Loucy (cell line): ENCODE results near the gene MYL5.
"Not testable (repeated sequence)": the region's sequence is repeated elsewhere in the genome, so short reads cannot be mapped to it uniquely, and the experiment has no call there.

ENCODE experiments used
- H2AFZ ChIP-seq: fragments of 200-600 bp; sonication (generic); 2 replicates; pipeline ENCODE4 v1.6.0; 2016; ENCODE audit warnings: antibody characterized with exemption, mild to moderate bottlenecking, low read length, moderate library complexity
- H3F3A ChIP-seq: fragments of 200-600 bp; 2 replicates; pipeline ENCODE4 v1.6.0; 2016; ENCODE audit warnings: antibody characterized with exemption, low read depth, mild to moderate bottlenecking
- H3K27me3 ChIP-seq: fragments of 200-600 bp; sonication (generic); 2 replicates; pipeline ENCODE4 v1.6.1; 2014; ENCODE audit warnings: low read length, mild to moderate bottlenecking; ENCODE audit not compliant: insufficient read depth, poor library complexity, severe bottlenecking
- H3K36me3 ChIP-seq: fragments of 200-600 bp; sonication (generic); 2 replicates; pipeline ENCODE4 v1.6.1; 2016; ENCODE audit warnings: low read length; ENCODE audit not compliant: insufficient read depth
- H3K4me1 ChIP-seq: fragments of 200-600 bp; sonication (generic); 2 replicates; pipeline ENCODE4 v1.5.1; 2014; ENCODE audit warnings: low read length, mild to moderate bottlenecking; ENCODE audit not compliant: insufficient read depth, poor library complexity, severe bottlenecking
- H3K4me2 ChIP-seq: fragments of 200-600 bp; sonication (generic); 2 replicates; pipeline ENCODE4 v1.6.0; 2014; ENCODE audit warnings: antibody characterized with exemption, low read length, low read depth, mild to moderate bottlenecking; ENCODE audit not compliant: poor library complexity, severe bottlenecking
- H3K4me3 ChIP-seq: fragments of 200-600 bp; sonication (generic); 2 replicates; pipeline ENCODE4 v1.5.1; 2014; ENCODE audit warnings: low read length, mild to moderate bottlenecking, mixed read lengths; ENCODE audit not compliant: poor library complexity, severe bottlenecking
- H3K79me2 ChIP-seq: fragments of 200-600 bp; sonication (generic); 2 replicates; pipeline ENCODE4 v1.6.1; 2014; ENCODE audit warnings: low read length; ENCODE audit not compliant: insufficient read depth
- H3K9ac ChIP-seq: fragments of 200-600 bp; sonication (generic); 2 replicates; pipeline ENCODE4 v1.6.0; 2014; ENCODE audit warnings: mild to moderate bottlenecking, low read depth, low read length, moderate library complexity; ENCODE audit not compliant: poor library complexity, severe bottlenecking
- H3K9me2 ChIP-seq: fragments of 200-600 bp; sonication (generic); replicated peaks from 2 replicates; pipeline ENCODE4 v1.6.1; 2016; ENCODE audit warnings: low read depth, low read length, mixed read lengths
- H3K9me3 ChIP-seq: fragments of 200-600 bp; sonication (generic); 2 replicates; pipeline ENCODE4 v1.6.1; 2014; ENCODE audit warnings: mild to moderate bottlenecking, antibody characterized with exemption, low read length, low read depth; ENCODE audit not compliant: insufficient read depth
- H4K20me1 ChIP-seq: fragments of 200-600 bp; sonication (generic); 2 replicates; pipeline ENCODE4 v1.6.0; 2014; ENCODE audit warnings: antibody characterized with exemption, low read length, mild to moderate bottlenecking; ENCODE audit not compliant: insufficient read depth, poor library complexity, severe bottlenecking
- EZH2phosphoT487 ChIP-seq: fragments of 200-600 bp; IDR thresholded peaks from 2 replicates; pipeline ENCODE4 v1.6.1; 2018; ENCODE audit warnings: antibody characterized with exemption, mild to moderate bottlenecking, moderate library complexity, borderline replicate concordance
- TF ChIP-seq, protein P1 (sequence below): fragments of 200-600 bp; sonication (generic); conservative IDR thresholded peaks from 2 replicates; pipeline ENCODE4 v1.5.1; 2014; ENCODE audit warnings: mild to moderate bottlenecking, antibody characterized with exemption, low read length

MYL5 gene

DNA sequence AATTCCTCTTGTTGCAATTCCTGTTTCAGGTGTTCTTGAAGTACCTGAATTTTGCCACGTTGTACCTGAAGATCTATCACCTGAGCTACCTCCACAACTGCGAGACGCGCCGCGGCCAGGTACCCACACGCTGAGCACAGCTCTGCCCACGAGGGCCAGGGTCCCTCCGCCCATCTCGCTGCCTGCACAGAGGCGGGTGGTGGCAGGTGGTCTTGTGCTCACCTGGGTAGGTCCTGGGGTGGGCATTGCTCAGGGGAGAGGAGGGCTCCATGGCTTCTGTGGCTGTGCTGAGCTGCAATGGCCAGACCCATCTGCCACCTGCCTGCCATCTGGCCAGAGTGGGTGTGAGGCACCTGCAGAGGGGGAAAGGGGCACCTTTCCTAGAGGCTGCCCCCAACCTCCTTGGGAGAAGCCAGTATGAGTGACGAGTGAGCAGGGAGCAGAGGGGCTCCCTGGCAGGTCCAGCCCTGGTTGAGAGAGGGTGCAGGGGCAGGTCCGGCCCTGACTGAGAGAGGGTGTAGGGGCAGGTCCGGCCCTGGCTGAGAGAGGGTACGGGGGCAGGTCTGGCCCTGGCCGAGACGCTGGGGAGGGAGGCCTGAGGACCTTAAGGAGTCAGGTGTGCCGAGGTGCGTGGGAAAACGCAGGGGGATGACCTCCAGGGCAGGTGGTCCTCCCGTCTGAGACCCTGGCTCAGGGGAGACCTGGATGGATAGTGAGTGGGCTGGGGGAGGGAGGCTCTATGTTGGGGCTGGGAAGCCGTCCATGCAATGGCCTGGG lies 38.3 kb upstream of the MYL5 start:
- no peak overlapping the region for H3K4me3 ChIP-seq
- TF ChIP-seq, protein P1, sequence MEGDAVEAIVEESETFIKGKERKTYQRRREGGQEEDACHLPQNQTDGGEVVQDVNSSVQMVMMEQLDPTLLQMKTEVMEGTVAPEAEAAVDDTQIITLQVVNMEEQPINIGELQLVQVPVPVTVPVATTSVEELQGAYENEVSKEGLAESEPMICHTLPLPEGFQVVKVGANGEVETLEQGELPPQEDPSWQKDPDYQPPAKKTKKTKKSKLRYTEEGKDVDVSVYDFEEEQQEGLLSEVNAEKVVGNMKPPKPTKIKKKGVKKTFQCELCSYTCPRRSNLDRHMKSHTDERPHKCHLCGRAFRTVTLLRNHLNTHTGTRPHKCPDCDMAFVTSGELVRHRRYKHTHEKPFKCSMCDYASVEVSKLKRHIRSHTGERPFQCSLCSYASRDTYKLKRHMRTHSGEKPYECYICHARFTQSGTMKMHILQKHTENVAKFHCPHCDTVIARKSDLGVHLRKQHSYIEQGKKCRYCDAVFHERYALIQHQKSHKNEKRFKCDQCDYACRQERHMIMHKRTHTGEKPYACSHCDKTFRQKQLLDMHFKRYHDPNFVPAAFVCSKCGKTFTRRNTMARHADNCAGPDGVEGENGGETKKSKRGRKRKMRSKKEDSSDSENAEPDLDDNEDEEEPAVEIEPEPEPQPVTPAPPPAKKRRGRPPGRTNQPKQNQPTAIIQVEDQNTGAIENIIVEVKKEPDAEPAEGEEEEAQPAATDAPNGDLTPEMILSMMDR: no peak
- no peak for TF ChIP-seq EZH2phosphoT487
- no peaks in the 10 kb centered on the region for H3K36me3 ChIP-seq
- no peaks in the 10 kb centered on the region for H3K27me3 ChIP-seq
- no peak overlapping the region for H3K9ac ChIP-seq
- H3F3A ChIP-seq: no peaks in the 10 kb centered on the region
- no peaks in the 10 kb centered on the region for H4K20me1 ChIP-seq
- H2AFZ ChIP-seq: no peak overlapping the region
- H3K9me2 ChIP-seq: no peaks in the 10 kb centered on the region
- H3K4me2 ChIP-seq: no peak overlapping the region
- H3K9me3 ChIP-seq: peaks cover 28% of the 10 kb centered on the region; the same call in 1 of the 2 replicates
- H3K4me1 ChIP-seq: no peaks in the 10 kb centered on the region
- H3K79me2 ChIP-seq: no peaks in the 10 kb centered on the region

DNA sequence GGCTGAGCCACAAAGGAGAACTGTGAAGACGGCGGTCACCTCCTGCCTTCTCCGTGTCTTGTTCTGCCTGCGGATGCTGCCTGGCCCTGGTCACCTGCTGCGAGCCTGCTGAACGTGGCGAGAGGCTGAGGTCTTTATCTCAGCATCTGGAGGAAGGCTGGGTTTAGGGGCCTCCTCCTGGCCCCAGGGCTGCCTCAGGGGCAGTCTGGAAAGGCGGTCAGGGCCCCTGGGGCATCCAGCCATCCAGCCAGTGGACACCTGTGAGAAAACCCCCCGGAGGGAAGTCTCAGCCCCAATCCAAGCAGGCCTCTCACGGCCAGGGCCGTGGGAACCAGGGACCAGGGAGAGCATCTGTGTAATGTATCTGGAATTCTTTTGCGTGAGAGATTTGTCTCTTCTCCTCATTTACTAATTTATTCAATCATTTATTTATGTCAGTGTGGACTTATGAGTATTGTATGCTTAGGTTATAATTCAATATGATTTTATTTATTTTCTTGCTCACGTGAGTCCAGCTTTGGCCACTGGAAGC lies 37.6 kb upstream of the MYL5 start:
- Histone ChIP-seq H3K36me3 (no peaks in the 10 kb centered on the region), H3K4me3 (no peak overlapping the region), H3F3A (no peaks in the 10 kb centered on the region), H2AFZ (no peak overlapping the region), H3K4me2 (no peak overlapping the region), H3K9me2 (no peaks in the 10 kb centered on the region), H3K27me3 (no peaks in the 10 kb centered on the region), H3K79me2 (no peaks in the 10 kb centered on the region), H3K4me1 (no peaks in the 10 kb centered on the region), H3K9ac (no peak overlapping the region), H3K9me3 (peaks cover 22% of the 10 kb centered on the region; the same call in 1 of the 2 replicates), H4K20me1 (no peaks in the 10 kb centered on the region)
- TF ChIP-seq, protein P1: no peak
- TF ChIP-seq EZH2phosphoT487: no peak

DNA sequence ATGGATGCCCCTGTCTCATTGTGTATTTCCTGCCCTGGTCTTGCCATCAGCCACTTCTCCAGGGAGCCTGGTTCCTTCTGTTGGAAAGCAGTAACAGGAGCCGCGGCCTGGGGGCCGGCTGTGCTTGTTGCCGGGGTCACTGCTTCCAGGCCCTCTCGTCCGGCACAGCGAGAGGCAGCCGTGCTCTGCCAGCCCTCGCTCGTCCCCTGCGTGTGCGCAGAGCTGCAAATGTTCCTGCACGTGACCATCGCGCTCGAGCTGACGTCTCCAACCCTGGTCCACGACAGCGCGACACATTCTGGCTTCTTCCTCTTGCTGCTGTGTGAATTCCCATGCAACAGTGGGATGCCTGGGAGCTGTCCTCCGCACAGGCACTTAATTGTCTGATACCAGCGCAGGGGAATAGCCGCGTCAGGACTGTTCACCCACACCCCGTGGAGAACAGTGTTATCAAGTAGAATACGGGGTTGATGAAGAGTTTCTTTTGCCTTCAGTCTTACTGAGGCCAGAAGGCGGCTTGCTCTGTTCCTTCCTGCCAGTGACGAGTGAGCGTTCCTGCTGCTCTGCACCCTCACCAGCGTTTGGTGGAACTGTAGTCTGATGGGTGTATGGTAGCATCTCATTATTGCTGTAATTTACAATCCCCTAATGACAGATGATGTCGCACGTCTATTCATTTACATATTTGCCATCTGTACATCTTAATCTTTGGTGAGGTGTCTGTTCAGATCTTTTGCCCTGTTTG lies 36.6 kb upstream of the MYL5 start:
- Histone ChIP-seq H3K9me3 (peaks cover 15% of the 10 kb centered on the region; the same call in 1 of the 2 replicates), H3K9ac (no peak overlapping the region), H4K20me1 (no peaks in the 10 kb centered on the region), H3K27me3 (no peaks in the 10 kb centered on the region), H2AFZ (no peak overlapping the region), H3K9me2 (no peaks in the 10 kb centered on the region), H3K4me1 (no peaks in the 10 kb centered on the region), H3K4me3 (no peak overlapping the region), H3K4me2 (no peak overlapping the region), H3K79me2 (no peaks in the 10 kb centered on the region), H3F3A (no peaks in the 10 kb centered on the region), H3K36me3 (no peaks in the 10 kb centered on the region)
- TF ChIP-seq EZH2phosphoT487: no peak
- TF ChIP-seq, protein P1: no peak

DNA sequence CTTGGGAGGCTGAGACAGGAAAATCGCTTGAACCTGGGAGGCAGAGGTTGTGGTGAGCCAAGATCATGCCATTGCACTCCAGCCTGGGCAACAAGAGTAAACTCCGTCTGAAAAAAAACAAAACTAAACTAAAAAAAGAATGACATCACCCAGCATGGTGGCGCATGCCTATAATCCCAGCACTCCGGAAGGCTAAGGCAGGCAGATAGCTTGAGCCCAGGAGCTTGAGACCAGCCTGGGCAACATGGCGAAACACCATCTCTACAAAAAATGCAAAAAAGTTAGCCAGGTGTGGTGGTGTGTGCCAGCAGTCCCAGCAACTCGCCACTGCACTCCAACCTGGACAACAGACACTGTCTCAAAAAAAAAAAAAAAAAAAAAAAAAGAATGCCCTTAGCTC lies 32.0 kb upstream of the MYL5 start:
- H3K9me2 ChIP-seq, H3K4me1 ChIP-seq, H3K79me2 ChIP-seq, H3K4me2 ChIP-seq, H3K27me3 ChIP-seq, H3K4me3 ChIP-seq, H2AFZ ChIP-seq, H3K9ac ChIP-seq, H4K20me1 ChIP-seq, H3K36me3 ChIP-seq, H3F3A ChIP-seq: not testable (repeated sequence)
- 0 out of 2 replicates have a peak, but pooled peaks cover 19% of the 10 kb centered on the region for H3K9me3 ChIP-seq
